Mucosa of gallbladder (tissue), 1 donor: ENCODE data around the gene LRRC46. TPM values are rescaled to one million over a fixed set of nuclear protein-coding genes. Genes with fewer than 3 reads are reported as not detected.

Source experiments
- DNase-seq: peaks from one replicate; pipeline ENCODE4 v3.0.0-alpha.2; 2020; ENCODE audit warnings: low spot score
- total RNA-seq: library from RNA; stranded (reverse); gene quantifications from one replicate; pipeline ENCODE4 v1.2.1, GENCODE V29; 2021
- donor health status: DM: no; HTN: no; CAD: no.

The LRRC46 gene, protein sequence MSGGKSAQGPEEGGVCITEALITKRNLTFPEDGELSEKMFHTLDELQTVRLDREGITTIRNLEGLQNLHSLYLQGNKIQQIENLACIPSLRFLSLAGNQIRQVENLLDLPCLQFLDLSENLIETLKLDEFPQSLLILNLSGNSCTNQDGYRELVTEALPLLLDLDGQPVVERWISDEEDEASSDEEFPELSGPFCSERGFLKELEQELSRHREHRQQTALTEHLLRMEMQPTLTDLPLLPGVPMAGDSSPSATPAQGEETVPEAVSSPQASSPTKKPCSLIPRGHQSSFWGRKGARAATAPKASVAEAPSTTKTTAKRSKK
- total RNA-seq, result 1.1 TPM

DNA sequence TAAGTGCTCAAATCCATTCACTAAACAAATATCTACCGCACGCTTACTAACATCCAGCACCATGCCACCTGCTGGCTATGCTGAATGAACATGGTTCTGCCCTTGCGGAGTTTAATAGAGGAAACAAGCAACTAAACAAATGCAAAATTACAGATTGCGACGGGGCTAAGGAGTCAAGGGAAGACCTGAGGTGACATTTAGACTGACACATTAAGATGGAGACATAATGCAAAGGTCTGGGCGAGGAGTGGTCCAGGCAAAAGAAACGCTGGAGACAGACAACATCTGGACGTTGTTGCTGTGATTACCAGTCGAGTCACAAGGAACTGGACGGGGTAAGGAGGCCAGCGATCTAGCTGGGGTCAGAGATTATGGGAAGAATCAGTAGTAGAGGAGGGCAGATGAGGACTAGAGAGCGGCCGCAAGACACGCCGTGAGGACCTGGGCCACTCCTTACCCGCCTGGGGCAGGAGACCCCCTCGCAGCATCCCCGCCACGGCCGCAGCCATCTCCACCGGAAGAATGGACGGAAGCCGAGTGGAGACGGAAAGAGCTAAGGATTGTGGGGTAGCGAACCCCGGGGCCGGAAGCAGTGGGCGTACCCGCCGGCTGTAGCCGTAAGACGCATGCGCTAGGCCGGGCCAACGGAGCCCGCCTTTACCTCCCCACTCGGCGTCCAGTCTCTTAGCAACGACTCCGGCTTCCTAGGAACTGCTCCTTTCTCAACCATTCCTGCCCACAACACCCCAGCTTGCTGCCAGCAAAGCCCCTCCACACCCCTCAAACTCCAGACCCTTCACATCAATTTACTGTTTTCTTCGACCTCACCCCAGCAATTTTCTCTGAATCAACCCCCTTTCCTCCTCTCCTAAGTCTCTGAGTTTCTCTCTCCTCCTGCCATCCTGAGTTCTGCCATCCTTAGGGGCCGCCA, at the start of gene LRRC46, which contains the start of gene MRPL10:
LRRC46 (plus strand) TSS at position 668 of the 931 bp plus-strand sequence. CDS start 320 bp downstream, outside the sequence.
MRPL10 (minus strand) TSS at position 539 of the 931 bp plus-strand sequence; CDS start at position 509, 30 bp downstream.
- peak; percentile 94 for DNase-seq

DNA sequence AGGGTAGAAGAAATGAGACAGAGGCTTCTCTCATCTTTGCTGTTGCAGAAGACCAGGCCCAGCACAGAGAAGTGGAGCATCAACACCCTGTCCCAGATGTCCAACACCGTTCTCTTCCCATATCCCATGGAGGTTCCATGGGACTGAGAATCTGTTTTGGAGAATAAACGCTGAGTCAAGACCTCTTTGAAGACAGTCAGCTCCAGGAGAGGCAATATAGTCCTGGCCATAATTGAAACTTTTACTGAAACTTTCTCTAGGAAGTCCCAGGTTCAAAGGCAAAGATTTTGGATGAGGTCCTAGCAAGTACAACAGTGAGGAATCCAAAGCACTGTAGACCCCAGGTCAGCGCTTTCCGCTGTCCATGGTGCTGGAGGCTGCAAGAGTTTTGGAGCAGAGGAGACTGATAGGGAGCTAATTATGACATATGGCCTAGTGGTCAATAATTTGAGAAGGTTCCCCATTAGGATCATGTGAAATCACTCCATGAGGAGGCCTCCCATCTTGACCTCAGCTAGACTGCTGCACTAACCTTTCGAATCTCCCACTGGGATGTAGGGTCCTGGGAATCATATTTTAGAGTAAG, 45.8 kb upstream of the LRRC46 start:
- DNase-seq, result no peak

DNA sequence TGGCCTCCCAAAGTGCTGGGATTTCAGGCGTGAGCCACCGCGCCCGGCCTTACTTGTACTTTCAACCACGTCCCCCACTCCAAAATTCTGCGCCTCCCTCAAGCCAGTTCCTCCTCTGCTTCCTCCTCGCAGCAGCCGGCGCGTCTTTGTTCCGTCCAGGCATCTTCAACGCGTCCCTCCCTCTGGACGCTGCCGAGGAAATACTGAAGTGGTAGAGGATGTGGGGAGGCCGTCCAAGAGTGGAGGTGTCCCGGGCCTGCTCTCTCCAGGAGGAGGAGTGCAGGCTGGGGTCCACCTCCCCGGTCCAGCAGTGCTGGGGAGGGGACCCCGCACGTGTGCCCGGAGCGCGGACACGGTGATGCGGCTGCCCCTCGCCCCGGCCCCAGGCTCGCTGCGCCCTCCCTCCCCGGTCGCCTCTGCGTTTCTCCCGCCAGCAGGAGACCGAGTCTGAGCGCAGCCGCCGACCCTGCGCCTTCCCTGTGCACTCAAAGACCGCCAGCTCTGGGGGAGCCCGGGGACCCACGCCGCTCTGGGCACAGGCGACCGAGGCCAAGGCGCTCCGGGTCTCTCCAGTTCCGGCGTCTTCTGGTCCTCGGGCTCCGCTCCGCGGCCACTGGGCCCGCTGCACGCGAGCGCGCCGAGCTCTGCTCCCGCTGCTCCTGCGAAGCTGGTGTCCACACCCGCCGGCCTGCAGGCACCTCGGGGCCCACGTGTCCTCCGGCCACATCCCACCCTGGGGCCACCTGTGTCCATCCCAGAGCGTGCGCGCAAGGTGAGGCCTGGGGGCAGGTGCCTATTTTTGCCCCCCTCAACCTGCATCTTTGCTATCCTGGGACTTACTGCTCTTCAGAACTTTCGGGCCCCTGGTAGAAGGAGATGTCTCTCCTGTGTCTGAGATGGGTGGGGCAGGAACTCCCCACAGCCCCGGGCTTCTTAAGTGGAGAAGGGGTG, 41.6 kb upstream of the LRRC46 start:
- peak; percentile 38 for DNase-seq

DNA sequence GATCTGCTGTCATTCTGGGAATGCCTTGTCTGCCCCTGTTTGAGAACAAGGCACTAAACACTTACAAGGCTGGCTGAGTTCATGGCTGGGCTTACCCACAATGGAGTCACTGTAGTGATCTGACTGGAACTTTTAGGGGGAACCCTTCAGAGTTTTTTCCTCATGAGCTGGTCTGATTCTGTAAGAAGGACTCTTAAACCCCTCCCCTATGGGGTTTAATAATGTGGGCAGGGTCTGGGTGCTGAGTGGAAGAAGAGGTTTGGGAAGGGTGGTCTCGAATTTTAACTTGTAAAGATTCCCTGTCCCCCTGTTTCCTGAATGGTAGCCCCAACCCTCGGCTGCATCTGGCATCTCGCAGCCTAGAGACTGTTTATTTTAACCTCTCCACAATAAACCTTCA, 40.4 kb upstream of the LRRC46 start:
- no peak for DNase-seq

DNA sequence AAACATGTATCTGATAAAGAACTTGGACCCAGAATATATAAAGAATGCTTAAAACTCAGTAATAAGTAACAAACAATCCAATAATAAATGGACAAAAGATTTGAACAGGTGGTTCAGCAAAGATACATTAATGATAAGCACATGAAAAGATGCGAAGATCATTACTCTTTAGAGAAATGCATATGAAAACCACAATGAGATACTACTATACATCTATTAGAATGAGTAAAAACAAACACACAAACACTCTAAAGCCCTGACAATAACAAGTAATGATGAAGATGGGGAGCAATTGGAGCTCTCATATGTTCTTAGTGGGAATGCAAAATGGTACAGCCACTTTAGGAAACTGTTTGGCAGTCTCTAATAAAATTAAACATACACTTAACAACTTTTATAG, 39.0 kb upstream of the LRRC46 start:
- DNase-seq, result no peak

DNA sequence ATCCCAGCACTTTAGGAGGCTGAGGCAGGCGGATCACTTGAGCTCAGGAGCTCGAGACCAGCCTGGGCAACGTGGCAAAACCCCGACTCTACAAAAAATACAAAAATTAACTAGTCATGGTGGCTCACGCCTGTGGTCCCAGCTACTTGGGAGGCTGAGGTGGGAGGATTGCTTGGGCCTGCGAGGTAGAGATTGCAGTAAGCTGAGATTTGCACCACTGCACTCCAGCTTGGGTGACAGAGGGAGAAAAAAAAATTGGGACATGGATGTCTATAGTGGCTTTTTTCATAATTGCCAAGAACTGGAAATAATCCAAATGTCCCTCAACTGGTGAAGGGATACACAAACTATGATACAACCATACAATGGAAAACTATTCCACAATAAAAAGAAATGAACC, 38.5 kb upstream of the LRRC46 start:
- no peak for DNase-seq

DNA sequence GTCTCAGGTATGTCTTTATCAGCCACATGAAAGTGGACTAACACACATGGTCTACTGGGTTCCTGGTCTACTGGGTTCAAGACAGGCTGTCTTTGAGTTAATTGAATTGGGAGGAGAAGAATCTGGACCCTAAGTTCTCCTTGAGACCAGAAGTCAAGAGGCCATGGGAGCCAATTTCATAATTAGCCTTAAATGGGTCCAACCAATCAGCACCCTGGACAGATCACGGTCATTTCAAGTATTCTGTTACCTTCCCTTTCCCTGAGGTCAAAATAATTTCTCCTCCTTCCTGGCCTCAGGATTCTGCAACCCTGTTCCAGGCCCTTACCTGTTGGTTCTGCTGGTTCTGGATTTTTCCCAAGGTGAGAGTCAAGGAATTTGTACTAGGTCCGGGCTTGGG, 33.7 kb upstream of the LRRC46 start:
- no peak for DNase-seq

DNA sequence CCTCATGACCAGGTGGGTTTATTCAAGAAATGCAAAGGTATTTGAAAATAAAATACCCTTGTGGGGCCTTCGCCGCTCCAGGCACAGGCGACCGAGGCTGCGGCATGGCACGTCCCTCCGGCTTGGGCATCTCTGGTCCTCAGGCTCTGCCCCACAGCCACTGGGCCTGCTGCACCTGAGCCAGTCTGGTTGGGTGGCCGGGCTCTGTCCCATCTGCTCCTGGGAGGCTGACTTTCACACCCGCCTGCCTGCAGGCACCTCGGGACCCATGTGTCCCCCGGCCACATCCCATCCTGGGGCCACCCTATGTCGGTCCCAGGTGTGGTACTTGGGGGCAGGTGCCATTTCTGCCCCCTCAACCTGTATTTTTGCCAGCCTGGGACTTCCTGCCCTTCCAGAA, 30.8 kb upstream of the LRRC46 start:
- no peak for DNase-seq

DNA sequence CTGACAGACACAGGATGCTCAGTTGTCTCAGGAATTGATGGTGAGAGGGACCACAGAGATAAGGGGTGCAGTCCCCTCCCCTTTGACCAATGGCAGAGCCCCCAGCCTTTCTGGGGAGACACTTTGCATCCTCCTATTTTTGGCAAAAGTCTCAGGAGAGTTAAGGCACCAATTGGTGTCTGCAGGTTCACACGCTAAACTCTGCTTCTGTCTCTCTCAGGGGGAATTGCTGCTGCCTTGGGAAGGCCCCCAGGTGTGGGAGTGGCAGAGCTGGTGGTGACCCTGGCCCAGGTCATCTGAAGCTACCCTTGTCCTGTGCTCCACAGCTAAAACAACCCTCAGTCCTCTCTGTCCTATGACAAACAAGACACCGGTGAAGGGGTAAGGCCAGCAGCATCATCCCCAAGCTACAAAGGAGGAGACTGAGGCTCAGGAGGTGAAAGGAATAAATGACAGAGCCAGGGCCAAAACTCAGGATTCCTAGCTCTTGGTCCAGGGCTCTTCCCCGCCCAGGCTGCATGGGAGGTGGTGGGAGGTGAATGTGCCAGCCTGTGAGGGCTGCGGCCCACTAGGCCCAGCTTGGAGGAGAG, 30.2 kb upstream of the LRRC46 start:
- DNase-seq, result no peak

DNA sequence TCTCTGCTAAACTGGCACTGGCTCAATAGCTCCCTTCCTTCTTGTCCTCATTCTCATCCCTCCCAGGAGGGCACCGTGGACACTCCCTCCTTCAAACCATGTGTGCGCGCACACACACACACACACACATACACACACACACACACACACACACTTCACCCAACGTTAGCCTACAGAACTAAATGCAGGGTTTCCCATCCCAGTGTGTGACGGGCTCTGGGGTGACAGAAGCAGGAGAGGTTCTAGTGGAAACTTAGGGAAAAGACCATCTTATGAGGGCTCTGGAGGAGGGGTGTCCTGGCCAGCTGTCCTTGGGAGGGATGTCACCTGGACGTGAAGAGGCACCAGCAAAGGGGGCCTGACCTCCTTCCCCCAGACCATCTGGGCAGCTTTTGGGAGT, 29.6 kb upstream of the LRRC46 start:
- no peak for DNase-seq

DNA sequence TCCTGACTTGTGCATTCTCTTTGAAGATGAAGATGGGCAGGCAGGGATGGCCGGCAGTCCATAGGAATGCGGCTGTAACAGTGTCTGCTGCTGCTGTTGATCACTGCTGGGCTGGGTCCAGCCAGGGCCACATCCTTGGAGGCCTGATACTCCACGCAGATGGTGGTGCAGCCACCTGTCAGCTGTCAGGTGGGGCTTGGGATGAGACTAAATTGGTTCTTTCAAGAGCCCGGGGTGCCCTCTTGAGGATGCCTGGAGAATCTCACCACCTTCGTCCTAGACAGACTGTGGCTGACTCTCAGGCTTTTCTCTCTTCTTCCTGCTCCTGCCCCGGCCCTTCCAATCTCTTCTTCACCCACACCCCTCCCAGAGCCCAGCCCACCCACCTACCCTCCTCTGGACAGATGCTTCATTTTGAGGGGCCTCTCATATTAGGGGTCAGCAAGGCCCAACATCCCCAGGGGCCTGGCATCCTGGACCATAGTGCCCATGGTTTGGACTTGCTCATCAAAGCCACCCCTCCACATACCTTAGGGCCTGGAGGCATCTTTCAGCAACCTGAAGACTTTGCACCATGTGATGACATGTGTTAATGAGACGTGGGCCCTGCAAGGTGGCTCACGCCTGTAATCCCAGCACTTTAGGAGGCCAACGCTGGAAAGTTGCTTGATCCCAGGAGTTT, 29.0 kb upstream of the LRRC46 start:
- no peak for DNase-seq

DNA sequence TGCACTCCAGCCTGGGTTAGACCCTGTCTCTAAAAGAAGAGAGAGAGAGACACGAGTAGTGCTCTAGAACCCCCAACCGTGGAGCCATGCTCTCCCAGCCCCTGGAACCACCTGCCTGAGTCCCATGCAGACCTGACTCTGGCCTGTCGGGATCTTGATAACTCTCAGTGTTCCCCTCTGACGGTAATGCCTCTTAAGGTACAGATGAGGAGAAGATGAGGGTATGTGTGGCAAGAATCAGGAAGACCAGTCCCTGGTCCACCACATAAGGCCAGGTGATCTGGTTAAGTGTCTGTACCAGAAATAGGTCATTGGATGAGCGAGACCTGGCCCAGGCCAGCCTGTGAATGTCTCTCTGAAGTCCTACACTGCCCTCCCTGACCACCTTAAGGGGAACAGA, 28.3 kb upstream of the LRRC46 start:
- no peak for DNase-seq

DNA sequence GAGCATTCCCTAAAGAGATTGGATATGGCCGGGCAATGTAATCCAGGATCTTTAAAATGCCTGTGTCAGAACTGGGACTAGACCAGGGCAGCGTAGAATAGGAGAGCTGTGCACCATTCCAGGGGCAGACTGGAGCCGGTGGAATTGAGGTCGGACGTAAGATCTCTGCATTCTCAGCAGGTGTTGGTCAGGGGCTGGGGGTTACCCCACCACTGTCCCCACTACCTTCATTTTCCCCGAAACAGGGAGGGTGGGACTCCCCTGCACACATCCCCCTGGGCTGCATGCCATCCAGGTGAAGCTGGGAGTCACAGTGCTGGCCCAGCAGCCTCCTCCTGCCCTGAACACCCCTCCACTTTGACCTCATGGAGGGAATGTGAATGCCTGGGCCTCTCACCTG, 27.7 kb upstream of the LRRC46 start:
- no peak for DNase-seq

DNA sequence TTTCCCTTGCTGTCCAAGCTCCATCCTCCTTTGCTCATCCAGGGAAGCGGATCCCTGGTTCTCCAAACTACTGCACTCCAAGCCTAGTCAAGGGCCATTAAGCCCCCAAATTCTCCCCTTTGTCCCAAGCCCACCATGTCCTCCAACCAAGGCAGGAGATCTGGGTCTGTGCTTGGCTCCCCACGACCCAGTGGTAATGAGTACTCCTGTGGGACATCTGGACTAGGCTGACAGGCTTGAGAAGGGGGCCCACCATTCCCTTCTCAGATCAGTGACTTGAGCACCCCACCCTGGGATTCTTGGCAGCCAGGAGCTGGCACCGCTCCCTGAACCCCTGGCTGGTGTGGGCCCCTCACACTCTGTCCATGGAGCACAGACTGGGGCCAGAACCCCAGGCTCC, 27.0 kb upstream of the LRRC46 start:
- no peak for DNase-seq

DNA sequence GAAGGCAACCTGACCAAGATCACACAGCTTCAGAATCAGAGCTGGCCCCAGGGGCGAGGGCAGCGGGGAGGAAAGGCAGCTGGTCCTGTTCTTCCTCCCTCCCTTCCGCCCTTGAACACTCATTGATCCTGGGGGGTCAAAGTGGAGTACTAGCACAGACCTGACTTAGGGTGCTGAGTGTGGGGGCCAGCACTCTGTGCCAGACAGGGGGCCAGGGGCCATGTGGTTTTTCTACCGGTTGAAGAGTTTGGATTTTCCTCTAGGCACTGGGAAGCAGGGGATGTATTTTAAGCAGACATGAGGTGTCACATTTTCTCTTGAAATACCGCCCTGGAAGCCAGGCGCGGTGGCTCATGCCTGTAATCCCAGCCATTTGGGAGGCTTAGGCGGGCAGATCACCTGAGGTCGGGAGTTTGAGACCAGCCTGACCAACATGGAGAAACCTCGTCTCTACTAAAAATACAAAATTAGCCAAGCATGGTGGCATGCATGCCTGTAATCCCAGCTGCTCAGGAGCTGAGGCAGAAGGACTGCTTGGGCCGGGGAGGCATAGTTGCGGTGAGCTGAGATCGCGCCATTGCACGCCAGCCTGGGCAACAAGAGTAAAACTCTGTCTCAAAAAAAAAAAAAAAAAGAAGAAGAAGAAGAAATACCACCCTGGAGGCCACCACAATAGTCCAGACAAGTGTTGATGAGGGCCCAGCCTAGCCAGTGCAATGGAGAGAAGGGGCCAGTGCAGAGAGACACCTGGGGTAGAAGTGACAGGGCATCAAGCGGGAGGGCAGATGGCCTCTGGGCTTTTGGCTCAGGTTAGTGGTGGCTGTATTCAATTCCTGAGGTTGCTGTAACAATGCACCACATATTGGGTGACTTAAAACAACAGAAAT, 25.2 kb upstream of the LRRC46 start:
- no peak for DNase-seq

DNA sequence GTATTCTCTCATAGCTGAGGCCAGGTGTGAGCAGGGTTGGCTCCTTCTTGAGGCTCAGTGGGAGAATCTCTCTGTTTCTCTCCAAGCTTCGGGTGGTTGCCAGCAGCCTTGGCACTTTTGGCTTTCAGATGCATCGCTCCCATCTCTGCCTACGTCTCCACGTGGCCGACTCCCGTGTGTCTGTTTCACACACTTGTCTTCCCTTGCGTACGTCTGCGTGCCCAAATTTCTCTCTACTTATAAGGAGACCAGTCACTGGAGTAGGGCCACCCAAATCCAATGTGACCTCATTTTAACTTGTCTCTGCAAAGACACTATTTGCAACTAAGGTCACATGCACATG, 24.6 kb upstream of the LRRC46 start:
- no peak for DNase-seq

DNA sequence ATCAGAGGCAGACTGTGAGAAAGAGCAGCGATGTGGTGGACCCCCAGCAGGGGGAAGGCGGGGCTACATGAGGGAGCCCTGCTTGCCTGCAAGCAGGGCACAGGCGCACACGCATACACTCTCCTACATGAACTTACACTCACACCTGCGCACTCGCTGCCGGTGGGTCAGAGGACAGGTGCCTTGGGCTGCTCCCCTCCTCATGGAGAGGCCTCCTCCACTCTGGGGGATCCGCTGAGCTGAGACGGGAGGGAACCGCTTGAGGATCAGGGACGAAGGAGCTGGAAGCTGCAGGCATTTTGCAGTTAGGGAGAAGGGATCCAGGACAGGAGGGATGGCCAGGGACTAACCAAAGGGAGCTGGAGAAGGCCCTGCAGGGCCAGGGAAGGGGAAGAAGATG, 24.0 kb upstream of the LRRC46 start:
- no peak for DNase-seq

DNA sequence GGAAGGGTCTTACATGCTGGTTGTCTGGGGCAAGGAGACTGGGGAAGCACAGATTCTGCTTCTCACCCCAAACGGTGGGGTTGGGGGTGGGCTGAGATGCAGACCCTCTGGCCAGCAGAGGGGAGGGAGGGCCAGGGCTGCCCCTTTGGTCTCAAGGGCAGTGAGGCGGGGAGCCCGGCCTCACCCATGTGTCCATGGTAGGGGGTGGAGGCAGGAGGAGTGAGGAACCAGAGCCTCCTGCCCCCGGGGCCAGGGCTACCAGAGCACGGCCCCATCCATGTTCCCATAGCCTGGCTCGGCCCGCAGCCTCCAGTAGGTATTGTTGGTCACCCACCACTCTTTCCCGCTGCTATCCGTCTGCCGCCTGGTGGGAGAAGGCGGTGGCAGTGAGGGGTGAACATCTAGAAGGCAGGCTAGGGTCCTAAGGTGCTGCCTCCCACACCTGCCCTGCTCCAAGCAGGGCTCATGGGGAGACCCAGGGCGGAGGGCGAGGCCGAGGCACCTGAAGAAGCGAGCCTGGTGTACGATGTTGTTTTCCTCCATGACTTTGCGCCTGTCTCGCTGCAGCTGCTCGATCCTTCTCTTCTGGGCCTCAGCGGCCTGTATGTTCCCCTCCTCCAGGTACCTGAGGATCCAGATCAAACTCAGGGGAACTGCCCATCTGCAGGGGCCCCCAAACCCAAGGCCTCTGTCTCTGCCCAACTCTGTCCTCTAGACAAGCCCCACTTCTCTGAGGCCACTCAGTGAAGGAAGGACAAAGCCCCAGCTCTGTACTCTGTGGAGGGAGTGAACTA, 23.2 kb upstream of the LRRC46 start:
- no peak for DNase-seq
